PC-3 (cell line): ENCODE data around the gene MAD1L1. TPM values are rescaled to one million over a fixed set of nuclear protein-coding genes. Genes with fewer than 3 reads are reported as not detected.

Source experiments
- ATAC-seq: fragments of 200-7000 bp; cut with Tn5 transposase; 2 replicates; pipeline ENCODE4 v1.9.1; 2020; ENCODE audit warnings: mild to moderate bottlenecking, moderate library complexity
- BruUV-seq: library from RNA; stranded (reverse); fragments of 400-500 nt; replicated peaks from 2 replicates; lab custom pipeline; 2021; lab: Mats Ljungman, UMichigan
- CTCF ChIA-PET: fragments of 300-600 bp; sonication (Branson Sonifier 250); formaldehyde crosslinking; loops from one replicate; lab custom pipeline; 2022; ENCODE audit warnings: antibody characterized with exemption; lab: Charles Lee
- POLR2A ChIA-PET: fragments of 300-600 bp; sonication (Branson Sonifier 250); formaldehyde crosslinking; loops from one replicate; lab custom pipeline; 2022; ENCODE audit warnings: antibody characterized with exemption; ENCODE audit not compliant: unreplicated experiment; lab: Charles Lee
- DNase-seq: peaks from one replicate; pipeline ENCODE4 v3.0.0-alpha.2; 2015
- H2AFZ ChIP-seq: fragments of 300-600 bp; sonication (generic); 2 replicates; pipeline ENCODE4 v1.6.0; 2016; ENCODE audit warnings: antibody characterized with exemption, low read length
- H3F3A ChIP-seq: fragments of 300-600 bp; sonication (generic); one replicate; pipeline ENCODE4 v1.6.0; 2017; ENCODE audit warnings: antibody characterized with exemption, low read length, control low read depth, mild to moderate bottlenecking; ENCODE audit not compliant: unreplicated experiment
- H3K27ac ChIP-seq: fragments of 300-600 bp; sonication (generic); 2 replicates; pipeline ENCODE4 v1.5.1; 2016; ENCODE audit warnings: mild to moderate bottlenecking, low read length
- H3K27me3 ChIP-seq: fragments of 300-600 bp; sonication (generic); 2 replicates; pipeline ENCODE4 v1.6.1; 2016; ENCODE audit warnings: low read length, mixed read lengths
- H3K36me3 ChIP-seq: fragments of 300-600 bp; sonication (generic); 2 replicates; pipeline ENCODE4 v1.6.1; 2016; ENCODE audit warnings: low read depth, mixed run types, low read length, mixed read lengths
- H3K4me1 ChIP-seq: fragments of 300-600 bp; sonication (generic); 2 replicates; pipeline ENCODE4 v1.5.1; 2016; ENCODE audit warnings: low read length; ENCODE audit not compliant: insufficient read depth
- H3K4me2 ChIP-seq: fragments of 300-600 bp; sonication (generic); 2 replicates; pipeline ENCODE4 v1.6.0; 2016; ENCODE audit warnings: low read length
- H3K4me3 ChIP-seq: fragments of 300-600 bp; sonication (generic); 2 replicates; pipeline ENCODE4 v1.5.1; 2016; ENCODE audit warnings: mild to moderate bottlenecking, low read length, mixed read lengths
- H3K79me2 ChIP-seq: fragments of 300-600 bp; sonication (generic); 2 replicates; pipeline ENCODE4 v1.6.1; 2017; ENCODE audit warnings: low read length, mixed read lengths
- H3K9ac ChIP-seq: fragments of 300-600 bp; sonication (generic); 2 replicates; pipeline ENCODE4 v1.6.0; 2016; ENCODE audit warnings: mild to moderate bottlenecking, low read length
- H3K9me2 ChIP-seq: fragments of 300-600 bp; sonication (generic); replicated peaks from 2 replicates; pipeline ENCODE4 v1.6.1; 2016; ENCODE audit warnings: mixed run types, low read length, mixed read lengths
- H3K9me3 ChIP-seq: fragments of 300-600 bp; sonication (generic); 2 replicates; pipeline ENCODE4 v1.6.1; 2016; ENCODE audit warnings: low read length, mixed read lengths
- H4K20me1 ChIP-seq: fragments of 300-600 bp; sonication (generic); 2 replicates; pipeline ENCODE4 v1.6.1; 2016; ENCODE audit warnings: low read length, mixed read lengths
- EZH2 ChIP-seq: fragments of 300-600 bp; sonication (generic); IDR thresholded peaks from one replicate; pipeline ENCODE4 v1.6.1; 2017; ENCODE audit warnings: antibody characterized with exemption, mild to moderate bottlenecking, low read length; ENCODE audit not compliant: unreplicated experiment
- EZH2phosphoT487 ChIP-seq: fragments of 300-600 bp; sonication (generic); IDR thresholded peaks from 2 replicates; pipeline ENCODE4 v1.6.1; 2018; ENCODE audit warnings: mild to moderate bottlenecking, antibody characterized with exemption, low read length, borderline replicate concordance
- intact Hi-C: fragments of 100-400 bp; cut with micrococcal nuclease; formaldehyde crosslinking; loops from 2 replicates; pipeline ENCODE4 v1.9.0; 2023
- total RNA-seq: library from RNA; depleted of rRNA; stranded (reverse); fragments of >200 nt; gene quantifications from 2 replicates; pipeline ENCODE4 v1.2.3, GENCODE V29; 2014
- TF ChIP-seq, protein P1 (sequence below): fragments of 300-600 bp; sonication (generic); conservative IDR thresholded peaks from 2 replicates; pipeline ENCODE4 v1.5.1; 2017; ENCODE audit warnings: antibody characterized with exemption, low read depth, mild to moderate bottlenecking, low read length

MAD1L1 gene
- total RNA-seq, 1 experiment from 2014 or later: 88.4 TPM

- ATAC-seq (no peak; the same call in 1 of the 2 replicates), DNase-seq (no peak)
- Histone ChIP-seq H3K36me3 (no peaks in the 10 kb centered on the region), H4K20me1 (no peaks in the 10 kb centered on the region), H3K27ac (no peak overlapping the region), H3K9ac (no peak overlapping the region), H3K27me3 (no peaks in the 10 kb centered on the region), H3F3A (no peaks in the 10 kb centered on the region), H3K4me1 (no peaks in the 10 kb centered on the region), H2AFZ (no peak overlapping the region), H3K4me3 (no peak overlapping the region), H3K9me3 (no peaks in the 10 kb centered on the region), H3K9me2 (no peaks in the 10 kb centered on the region), H3K4me2 (no peak overlapping the region), H3K79me2 (no peaks in the 10 kb centered on the region)
- POLR2A ChIA-PET: no interaction called here
- TF ChIP-seq, protein P1, sequence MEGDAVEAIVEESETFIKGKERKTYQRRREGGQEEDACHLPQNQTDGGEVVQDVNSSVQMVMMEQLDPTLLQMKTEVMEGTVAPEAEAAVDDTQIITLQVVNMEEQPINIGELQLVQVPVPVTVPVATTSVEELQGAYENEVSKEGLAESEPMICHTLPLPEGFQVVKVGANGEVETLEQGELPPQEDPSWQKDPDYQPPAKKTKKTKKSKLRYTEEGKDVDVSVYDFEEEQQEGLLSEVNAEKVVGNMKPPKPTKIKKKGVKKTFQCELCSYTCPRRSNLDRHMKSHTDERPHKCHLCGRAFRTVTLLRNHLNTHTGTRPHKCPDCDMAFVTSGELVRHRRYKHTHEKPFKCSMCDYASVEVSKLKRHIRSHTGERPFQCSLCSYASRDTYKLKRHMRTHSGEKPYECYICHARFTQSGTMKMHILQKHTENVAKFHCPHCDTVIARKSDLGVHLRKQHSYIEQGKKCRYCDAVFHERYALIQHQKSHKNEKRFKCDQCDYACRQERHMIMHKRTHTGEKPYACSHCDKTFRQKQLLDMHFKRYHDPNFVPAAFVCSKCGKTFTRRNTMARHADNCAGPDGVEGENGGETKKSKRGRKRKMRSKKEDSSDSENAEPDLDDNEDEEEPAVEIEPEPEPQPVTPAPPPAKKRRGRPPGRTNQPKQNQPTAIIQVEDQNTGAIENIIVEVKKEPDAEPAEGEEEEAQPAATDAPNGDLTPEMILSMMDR: no peak
- TF ChIP-seq EZH2 (no peak), EZH2phosphoT487 (no peak)
- CTCF ChIA-PET: no interaction called here
- no TSS peak for BruUV-seq
- intact Hi-C loops: no loop called here
Measured at GRCh38 chr7:1811850-1812508, 420.8 kb downstream of the MAD1L1 start.

DNA sequence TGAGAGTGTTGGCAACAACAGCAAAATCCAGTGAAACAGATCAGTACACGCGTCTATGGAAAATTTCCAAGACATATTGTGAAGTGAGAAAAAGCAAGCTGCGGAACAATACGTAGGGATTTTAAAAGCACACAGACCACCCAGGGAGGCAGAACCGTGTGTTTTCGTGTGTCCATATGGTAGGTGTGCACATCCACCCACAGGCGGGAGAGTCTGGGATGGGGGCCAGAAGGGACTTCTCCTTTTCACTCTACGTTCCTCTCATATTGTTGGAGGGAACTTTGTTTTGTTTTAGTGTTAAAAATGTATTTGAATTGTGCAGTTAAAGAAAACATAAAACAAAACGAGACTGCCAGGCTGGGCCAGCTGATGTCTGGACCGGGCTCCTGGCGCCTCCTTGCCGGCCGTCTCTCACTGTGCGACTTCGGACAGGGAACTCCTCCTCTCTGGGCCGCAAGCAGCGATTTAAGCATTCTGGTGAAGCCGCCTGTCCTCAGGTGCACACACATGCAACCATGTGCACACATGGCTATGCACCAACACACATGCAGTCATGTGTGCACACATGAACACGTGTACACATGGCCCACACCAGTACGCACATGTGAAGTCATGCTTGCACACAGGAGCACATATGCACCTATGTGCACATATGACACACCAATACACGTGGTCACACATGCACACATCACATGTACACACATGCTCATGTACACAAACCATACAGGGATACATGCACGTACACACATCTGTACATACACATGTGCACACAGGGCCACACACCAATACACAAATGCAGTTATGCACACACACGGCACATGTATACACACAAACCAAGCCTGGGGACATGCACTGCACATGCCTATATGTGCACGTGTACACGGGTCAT lies 421.5 kb downstream of the MAD1L1 start:
- no peak for ATAC-seq
- TF ChIP-seq EZH2phosphoT487 (no peak), EZH2 (no peak)
- TF ChIP-seq, protein P1: no peak
- intact Hi-C loops: no loop called here
- no peaks in the 10 kb centered on the region for H3K36me3 ChIP-seq
- ChIA-PET CTCF (no interaction called here), POLR2A (no interaction called here)
- H2AFZ ChIP-seq: no peak overlapping the region
- H3K79me2 ChIP-seq: no peaks in the 10 kb centered on the region
- H3K4me2 ChIP-seq: no peak overlapping the region
- BruUV-seq: no TSS peak
- H3K9me3 ChIP-seq: no peaks in the 10 kb centered on the region
- no peaks in the 10 kb centered on the region for H3K4me1 ChIP-seq
- H4K20me1 ChIP-seq: no peaks in the 10 kb centered on the region
- H3K9ac ChIP-seq: no peak overlapping the region
- DNase-seq: no peak
- H3K27ac ChIP-seq: no peak overlapping the region
- no peaks in the 10 kb centered on the region for H3F3A ChIP-seq
- no peaks in the 10 kb centered on the region for H3K9me2 ChIP-seq
- no peak overlapping the region for H3K4me3 ChIP-seq
- H3K27me3 ChIP-seq: no peaks in the 10 kb centered on the region

GRCh38 chr7:1810521-1810920 lies 422.2 kb downstream of the MAD1L1 start:
- POLR2A ChIA-PET: no interaction called here
- CTCF ChIA-PET: no interaction called here
- TF ChIP-seq EZH2 (no peak), EZH2phosphoT487 (no peak)
- TF ChIP-seq, protein P1: no peak
- H3K9ac ChIP-seq: no peak overlapping the region
- no peak overlapping the region for H2AFZ ChIP-seq
- intact Hi-C loops: no loop called here
- H3K79me2 ChIP-seq: no peaks in the 10 kb centered on the region
- H3K9me3 ChIP-seq: no peaks in the 10 kb centered on the region
- no peak for DNase-seq
- H3K4me2 ChIP-seq: no peak overlapping the region
- no peaks in the 10 kb centered on the region for H3K4me1 ChIP-seq
- H3K9me2 ChIP-seq: no peaks in the 10 kb centered on the region
- no peaks in the 10 kb centered on the region for H3K36me3 ChIP-seq
- BruUV-seq: no TSS peak
- ATAC-seq: no peak
- no peaks in the 10 kb centered on the region for H3F3A ChIP-seq
- H3K27ac ChIP-seq: no peak overlapping the region
- H3K27me3 ChIP-seq: no peaks in the 10 kb centered on the region
- no peaks in the 10 kb centered on the region for H4K20me1 ChIP-seq
- no peak overlapping the region for H3K4me3 ChIP-seq
